Ishikawa (cell line): ENCODE data around the gene HS3ST4.

Experiments
- CEBPB ChIP-seq: IDR thresholded peaks from 2 replicates; pipeline ENCODE4 v1.6.1; 2012
- CREB1 ChIP-seq: IDR thresholded peaks from 2 replicates; pipeline ENCODE4 v1.6.1; 2012; ENCODE audit warnings: low read depth
- EGR1 ChIP-seq: IDR thresholded peaks from 2 replicates; pipeline ENCODE4 v1.6.1; 2012
- EP300 ChIP-seq: IDR thresholded peaks from 2 replicates; pipeline ENCODE4 v1.6.1; 2012; ENCODE audit warnings: borderline replicate concordance
- FOXM1 ChIP-seq: IDR thresholded peaks from 2 replicates; pipeline ENCODE4 v1.6.1; 2012; ENCODE audit warnings: low read depth, borderline replicate concordance
- MAX ChIP-seq: IDR thresholded peaks from 2 replicates; pipeline ENCODE4 v1.6.1; 2012
- NFIC ChIP-seq: IDR thresholded peaks from 2 replicates; pipeline ENCODE4 v1.6.1; 2012
- RAD21 ChIP-seq: IDR thresholded peaks from 2 replicates; pipeline ENCODE4 v1.6.1; 2012; ENCODE audit warnings: low read depth
- TAF1 ChIP-seq: IDR thresholded peaks from 2 replicates; pipeline ENCODE4 v1.6.1; 2012; ENCODE audit warnings: low read depth, mild to moderate bottlenecking
- TCF12 ChIP-seq: IDR thresholded peaks from 2 replicates; pipeline ENCODE4 v1.6.1; 2012; ENCODE audit warnings: low read depth
- TEAD4 ChIP-seq: IDR thresholded peaks from 2 replicates; pipeline ENCODE4 v1.6.1; 2012
- USF1 ChIP-seq: IDR thresholded peaks from 2 replicates; pipeline ENCODE4 v1.6.1; 2012
- YY1 ChIP-seq: IDR thresholded peaks from 2 replicates; pipeline ENCODE4 v1.6.1; 2012; ENCODE audit warnings: low read depth
- ZBTB7A ChIP-seq: IDR thresholded peaks from 2 replicates; pipeline ENCODE4 v1.6.1; 2012; ENCODE audit warnings: low read depth
- TF ChIP-seq, protein P1 (sequence below): IDR thresholded peaks from 2 replicates; pipeline ENCODE4 v1.6.1; 2012; ENCODE audit warnings: low read depth, mild to moderate bottlenecking

HS3ST4 gene

DNA sequence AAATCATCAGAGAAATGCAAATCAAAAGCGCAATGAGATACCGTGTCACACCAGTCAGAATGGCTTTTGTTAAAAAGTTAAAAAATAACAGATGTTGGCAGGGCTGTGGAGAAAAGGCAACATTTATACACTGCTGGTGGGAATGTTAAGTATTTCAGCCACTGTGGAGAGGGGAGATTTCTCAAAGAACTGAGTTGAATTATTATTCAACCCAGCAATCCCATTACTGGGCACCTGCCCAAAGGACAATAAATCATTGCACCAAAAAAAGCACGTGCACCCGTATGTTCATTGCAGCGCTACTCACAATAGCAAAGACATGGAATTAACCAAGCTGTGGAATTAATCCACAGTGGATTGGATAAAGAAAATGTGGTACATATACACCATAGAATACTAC, 204.7 kb downstream of the HS3ST4 start:
- TF ChIP-seq TEAD4 (no peak), NFIC (no peak), CREB1 (no peak), MAX (no peak), YY1 (no peak), CEBPB (no peak), EGR1 (no peak), ZBTB7A (no peak), RAD21 (no peak), FOXM1 (no peak), USF1 (no peak), TCF12 (no peak), TAF1 (no peak), EP300 (no peak)
- TF ChIP-seq, protein P1, sequence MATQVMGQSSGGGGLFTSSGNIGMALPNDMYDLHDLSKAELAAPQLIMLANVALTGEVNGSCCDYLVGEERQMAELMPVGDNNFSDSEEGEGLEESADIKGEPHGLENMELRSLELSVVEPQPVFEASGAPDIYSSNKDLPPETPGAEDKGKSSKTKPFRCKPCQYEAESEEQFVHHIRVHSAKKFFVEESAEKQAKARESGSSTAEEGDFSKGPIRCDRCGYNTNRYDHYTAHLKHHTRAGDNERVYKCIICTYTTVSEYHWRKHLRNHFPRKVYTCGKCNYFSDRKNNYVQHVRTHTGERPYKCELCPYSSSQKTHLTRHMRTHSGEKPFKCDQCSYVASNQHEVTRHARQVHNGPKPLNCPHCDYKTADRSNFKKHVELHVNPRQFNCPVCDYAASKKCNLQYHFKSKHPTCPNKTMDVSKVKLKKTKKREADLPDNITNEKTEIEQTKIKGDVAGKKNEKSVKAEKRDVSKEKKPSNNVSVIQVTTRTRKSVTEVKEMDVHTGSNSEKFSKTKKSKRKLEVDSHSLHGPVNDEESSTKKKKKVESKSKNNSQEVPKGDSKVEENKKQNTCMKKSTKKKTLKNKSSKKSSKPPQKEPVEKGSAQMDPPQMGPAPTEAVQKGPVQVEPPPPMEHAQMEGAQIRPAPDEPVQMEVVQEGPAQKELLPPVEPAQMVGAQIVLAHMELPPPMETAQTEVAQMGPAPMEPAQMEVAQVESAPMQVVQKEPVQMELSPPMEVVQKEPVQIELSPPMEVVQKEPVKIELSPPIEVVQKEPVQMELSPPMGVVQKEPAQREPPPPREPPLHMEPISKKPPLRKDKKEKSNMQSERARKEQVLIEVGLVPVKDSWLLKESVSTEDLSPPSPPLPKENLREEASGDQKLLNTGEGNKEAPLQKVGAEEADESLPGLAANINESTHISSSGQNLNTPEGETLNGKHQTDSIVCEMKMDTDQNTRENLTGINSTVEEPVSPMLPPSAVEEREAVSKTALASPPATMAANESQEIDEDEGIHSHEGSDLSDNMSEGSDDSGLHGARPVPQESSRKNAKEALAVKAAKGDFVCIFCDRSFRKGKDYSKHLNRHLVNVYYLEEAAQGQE: no peak

- TF ChIP-seq, protein P1: no peak
- TF ChIP-seq NFIC: no peak
- no peak for TF ChIP-seq EP300
- no peak for TF ChIP-seq CEBPB
- TF ChIP-seq YY1: no peak
- no peak for TF ChIP-seq CREB1
- no peak for TF ChIP-seq TAF1
- TF ChIP-seq EGR1: no peak
- no peak for TF ChIP-seq MAX
- TF ChIP-seq TEAD4: no peak
- TF ChIP-seq TCF12: no peak
- no peak for TF ChIP-seq ZBTB7A
- no peak for TF ChIP-seq RAD21
- no peak for TF ChIP-seq FOXM1
- no peak for TF ChIP-seq USF1
Measured at GRCh38 chr16:25897702-25898101, 205.9 kb downstream of the HS3ST4 start.

DNA sequence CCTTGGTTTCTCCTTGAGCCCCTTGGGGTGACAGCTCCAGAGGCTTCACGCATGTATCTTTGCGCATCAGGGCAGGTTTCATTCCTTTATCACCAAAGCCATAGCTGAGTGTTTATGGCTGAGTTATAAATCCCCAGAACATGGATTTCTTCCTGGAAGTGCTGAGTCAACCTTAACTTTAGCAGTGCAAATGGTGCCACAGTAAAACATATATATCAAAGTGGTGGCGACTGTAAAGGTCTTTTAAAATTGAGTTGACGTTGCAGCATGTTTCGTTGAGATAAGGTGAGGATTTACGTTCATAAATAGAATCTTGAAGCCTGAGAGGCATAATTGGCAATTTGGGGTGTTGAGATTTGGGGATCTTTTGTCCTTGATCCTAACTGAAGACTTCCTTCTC, 214.1 kb downstream of the HS3ST4 start:
- TF ChIP-seq TEAD4: no peak
- no peak for TF ChIP-seq FOXM1
- TF ChIP-seq RAD21: no peak
- TF ChIP-seq CREB1: no peak
- TF ChIP-seq MAX: no peak
- no peak for TF ChIP-seq ZBTB7A
- no peak for TF ChIP-seq CEBPB
- TF ChIP-seq NFIC: no peak
- TF ChIP-seq EP300: no peak
- no peak for TF ChIP-seq TAF1
- no peak for TF ChIP-seq EGR1
- no peak for TF ChIP-seq TCF12
- TF ChIP-seq, protein P1: no peak
- TF ChIP-seq USF1: no peak
- no peak for TF ChIP-seq YY1

DNA sequence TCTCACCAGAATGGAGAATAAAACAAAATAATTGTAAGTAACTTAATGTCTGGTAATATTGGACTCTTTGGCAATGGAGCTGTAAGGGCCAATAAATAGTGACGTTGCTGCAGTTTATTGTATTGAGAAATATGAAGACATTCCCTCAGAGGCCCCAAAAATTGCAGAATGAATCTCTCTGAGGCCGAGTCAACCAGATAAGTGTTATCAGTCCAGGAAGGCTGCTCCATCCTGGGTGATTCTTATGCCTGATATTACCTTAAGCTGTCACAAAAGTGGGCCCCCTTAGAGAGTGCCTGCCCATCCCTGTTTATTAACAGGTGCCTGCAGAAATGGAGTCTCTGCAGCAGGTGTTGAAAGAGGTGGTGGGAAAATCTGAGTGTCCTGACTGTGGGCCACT, 219.2 kb downstream of the HS3ST4 start:
- no peak for TF ChIP-seq EGR1
- no peak for TF ChIP-seq MAX
- no peak for TF ChIP-seq FOXM1
- no peak for TF ChIP-seq EP300
- no peak for TF ChIP-seq RAD21
- TF ChIP-seq TAF1: no peak
- TF ChIP-seq TCF12: no peak
